ENCODE results near the gene CAPZA1. TPM values are rescaled to one million over a fixed set of nuclear protein-coding genes. Genes with fewer than 3 reads are reported as not detected.

CAPZA1 gene
- total RNA-seq, 1 experiment from 2014 or later = 97.5 TPM

GRCh38 chr1:112603541-112603940, 16.1 kb upstream of the CAPZA1 start:
- no peak overlapping the region for H3K4me3 Mint-ChIP-seq
- no peaks in the 10 kb centered on the region for H3K4me1 Mint-ChIP-seq
- H3K27ac Mint-ChIP-seq = no peak overlapping the region
- DNase-seq (ENCODE audit: low spot score) (no peak), ATAC-seq (no peak)
- no peaks in the 10 kb centered on the region for H3K27me3 Mint-ChIP-seq (ENCODE audit: low read depth)
- H3K9me3 Mint-ChIP-seq = no peaks in the 10 kb centered on the region
- TF ChIP-seq GTF2I (CRISPR knock-in tag; conservative IDR thresholded peaks at IDR 0.05) (no peak), NR3C1 (CRISPR knock-in tag; conservative IDR thresholded peaks at IDR 0.05; ENCODE audit: low read depth) (no peak), ZSCAN18 (CRISPR knock-in tag; IDR thresholded peaks at IDR 0.05) (no peak), ZNF423 (CRISPR knock-in tag; IDR thresholded peaks at IDR 0.05) (no peak), KAT7 (CRISPR knock-in tag; IDR thresholded peaks at IDR 0.05; ENCODE audit: borderline replicate concordance) (no peak), ZNF138 (CRISPR knock-in tag; conservative IDR thresholded peaks at IDR 0.05) (no peak), TEAD4 (CRISPR knock-in tag; IDR thresholded peaks at IDR 0.05) (no peak), ZMAT4 (CRISPR knock-in tag; IDR thresholded peaks at IDR 0.05) (no peak), MYBL2 (CRISPR knock-in tag; IDR thresholded peaks at IDR 0.05) (no peak), ZBTB21 (CRISPR knock-in tag; IDR thresholded peaks at IDR 0.05; ENCODE audit: borderline replicate concordance) (no peak), GRHL2 (CRISPR knock-in tag; IDR thresholded peaks at IDR 0.05; ENCODE audit: insufficient replicate concordance, severe bottlenecking) (no peak), NR2C2 (CRISPR knock-in tag; IDR thresholded peaks at IDR 0.05) (no peak), ETV6 (CRISPR knock-in tag; IDR thresholded peaks at IDR 0.05) (no peak), CBFB (CRISPR knock-in tag; IDR thresholded peaks at IDR 0.05; ENCODE audit: low read depth) (no peak), RORB (CRISPR knock-in tag; IDR thresholded peaks at IDR 0.05) (no peak)
- TF ChIP-seq, protein P1, sequence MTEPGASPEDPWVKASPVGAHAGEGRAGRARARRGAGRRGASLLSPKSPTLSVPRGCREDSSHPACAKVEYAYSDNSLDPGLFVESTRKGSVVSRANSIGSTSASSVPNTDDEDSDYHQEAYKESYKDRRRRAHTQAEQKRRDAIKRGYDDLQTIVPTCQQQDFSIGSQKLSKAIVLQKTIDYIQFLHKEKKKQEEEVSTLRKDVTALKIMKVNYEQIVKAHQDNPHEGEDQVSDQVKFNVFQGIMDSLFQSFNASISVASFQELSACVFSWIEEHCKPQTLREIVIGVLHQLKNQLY (CRISPR knock-in tag; IDR thresholded peaks at IDR 0.05) = no peak
- TF ChIP-seq, protein P2, sequence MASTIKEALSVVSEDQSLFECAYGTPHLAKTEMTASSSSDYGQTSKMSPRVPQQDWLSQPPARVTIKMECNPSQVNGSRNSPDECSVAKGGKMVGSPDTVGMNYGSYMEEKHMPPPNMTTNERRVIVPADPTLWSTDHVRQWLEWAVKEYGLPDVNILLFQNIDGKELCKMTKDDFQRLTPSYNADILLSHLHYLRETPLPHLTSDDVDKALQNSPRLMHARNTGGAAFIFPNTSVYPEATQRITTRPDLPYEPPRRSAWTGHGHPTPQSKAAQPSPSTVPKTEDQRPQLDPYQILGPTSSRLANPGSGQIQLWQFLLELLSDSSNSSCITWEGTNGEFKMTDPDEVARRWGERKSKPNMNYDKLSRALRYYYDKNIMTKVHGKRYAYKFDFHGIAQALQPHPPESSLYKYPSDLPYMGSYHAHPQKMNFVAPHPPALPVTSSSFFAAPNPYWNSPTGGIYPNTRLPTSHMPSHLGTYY (CRISPR knock-in tag; IDR thresholded peaks at IDR 0.05) = no peak
- peaks cover 37% of the 10 kb centered on the region for H3K36me3 Mint-ChIP-seq
- CTCF ChIA-PET = no interaction called here
- POLR2A ChIA-PET = no interaction called here

DNA sequence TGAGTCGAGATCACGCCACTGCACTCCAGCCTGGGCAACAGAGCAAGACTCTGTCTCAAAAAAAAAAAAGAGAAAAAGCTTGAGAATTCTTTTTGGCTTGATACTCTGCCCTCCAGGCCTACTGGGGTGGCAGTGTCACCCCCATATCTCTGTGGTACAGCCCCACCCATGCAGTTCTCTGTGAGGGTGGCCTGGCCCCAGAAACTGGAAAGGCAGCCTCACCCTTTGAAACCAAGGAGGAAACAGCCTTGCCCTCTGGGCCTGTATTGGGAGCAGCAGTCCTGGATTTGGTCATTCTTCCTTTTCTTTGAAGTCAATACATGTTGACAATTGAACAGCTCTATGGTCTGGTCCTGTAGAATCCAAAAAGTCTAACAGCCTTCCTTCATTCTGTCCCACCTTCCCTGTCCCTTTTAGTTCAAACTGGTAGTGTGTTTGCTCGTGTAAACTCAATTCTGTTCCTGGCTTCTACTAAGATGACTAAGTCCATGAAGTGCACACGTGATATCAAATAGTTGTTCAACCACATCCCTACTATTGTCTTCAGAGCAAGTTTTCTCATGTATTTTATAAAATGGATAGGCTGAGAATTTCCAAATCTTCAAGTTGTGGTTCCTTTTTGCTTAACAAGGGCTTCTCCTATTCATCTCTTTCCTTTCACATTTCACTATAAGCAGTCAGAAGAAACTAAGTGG, 13.9 kb upstream of the CAPZA1 start:
- DNase-seq (ENCODE audit: low spot score) (no peak), ATAC-seq (no peak)
- H3K9me3 Mint-ChIP-seq = no peaks in the 10 kb centered on the region
- POLR2A ChIA-PET = no interaction called here
- H3K4me1 Mint-ChIP-seq = no peaks in the 10 kb centered on the region
- no peaks in the 10 kb centered on the region for H3K27me3 Mint-ChIP-seq (ENCODE audit: low read depth)
- no peak overlapping the region for H3K27ac Mint-ChIP-seq
- no peak for TF ChIP-seq PRRX2 (CRISPR knock-in tag; IDR thresholded peaks at IDR 0.05)
- TF ChIP-seq ZMAT4 (CRISPR knock-in tag; IDR thresholded peaks at IDR 0.05) = no peak
- TF ChIP-seq TEAD1 (CRISPR knock-in tag; IDR thresholded peaks at IDR 0.05) = no peak
- peaks cover 49% of the 10 kb centered on the region for H3K36me3 Mint-ChIP-seq
- CTCF ChIA-PET = no interaction called here
- H3K4me3 Mint-ChIP-seq = no peak overlapping the region

DNA sequence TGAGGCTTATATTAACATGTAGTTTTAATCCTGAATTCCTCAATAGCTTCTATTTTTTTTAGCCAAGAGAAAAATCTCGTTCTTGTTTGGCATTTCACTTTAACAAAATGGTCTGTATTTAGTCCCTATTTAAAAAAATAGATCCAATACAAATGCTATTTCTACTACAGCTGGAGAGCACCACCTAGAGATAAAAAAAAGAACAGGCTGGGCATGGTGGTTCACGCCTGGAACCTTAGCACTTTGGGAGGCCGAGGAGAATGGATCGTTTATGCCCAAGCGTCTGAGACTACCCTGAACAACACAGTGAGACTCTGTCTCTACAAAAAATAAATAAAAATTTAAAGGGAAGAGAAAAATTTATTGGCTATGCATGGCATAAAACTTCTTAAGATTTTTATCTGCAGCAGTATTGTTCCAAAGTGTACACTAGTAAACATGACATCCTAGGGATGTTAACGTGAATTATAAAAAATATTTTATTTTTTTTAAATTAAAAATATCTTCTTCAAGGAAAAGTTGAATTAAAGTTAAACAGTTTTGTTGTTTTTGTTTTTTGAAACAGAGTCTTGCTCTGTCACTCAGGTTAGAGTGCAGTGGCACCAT, 5.1 kb upstream of the CAPZA1 start:
- CTCF ChIA-PET = no interaction called here
- Mint-ChIP-seq H3K4me3 (no peak overlapping the region), H3K36me3 (peaks cover 38% of the 10 kb centered on the region), H3K4me1 (peaks cover 7% of the 10 kb centered on the region), H3K27ac (no peak overlapping the region), H3K9me3 (no peaks in the 10 kb centered on the region), H3K27me3 (ENCODE audit: low read depth) (no peaks in the 10 kb centered on the region)
- ATAC-seq (peak; percentile 23; the same call in 1 of the 2 replicates), DNase-seq (ENCODE audit: low spot score) (no peak)
- POLR2A ChIA-PET = no interaction called here
- TF ChIP-seq ELF4 (CRISPR knock-in tag; IDR thresholded peaks at IDR 0.05; ENCODE audit: low read depth) = no peak
- TF ChIP-seq NR3C1 (CRISPR knock-in tag; conservative IDR thresholded peaks at IDR 0.05; ENCODE audit: low read depth) = no peak
- no peak for TF ChIP-seq ZNF416 (CRISPR knock-in tag; IDR thresholded peaks at IDR 0.05)
- no peak for TF ChIP-seq ZBTB43 (CRISPR knock-in tag; IDR thresholded peaks at IDR 0.05)
- no peak for TF ChIP-seq TEAD4 (CRISPR knock-in tag; IDR thresholded peaks at IDR 0.05)
- TF ChIP-seq, protein P3, sequence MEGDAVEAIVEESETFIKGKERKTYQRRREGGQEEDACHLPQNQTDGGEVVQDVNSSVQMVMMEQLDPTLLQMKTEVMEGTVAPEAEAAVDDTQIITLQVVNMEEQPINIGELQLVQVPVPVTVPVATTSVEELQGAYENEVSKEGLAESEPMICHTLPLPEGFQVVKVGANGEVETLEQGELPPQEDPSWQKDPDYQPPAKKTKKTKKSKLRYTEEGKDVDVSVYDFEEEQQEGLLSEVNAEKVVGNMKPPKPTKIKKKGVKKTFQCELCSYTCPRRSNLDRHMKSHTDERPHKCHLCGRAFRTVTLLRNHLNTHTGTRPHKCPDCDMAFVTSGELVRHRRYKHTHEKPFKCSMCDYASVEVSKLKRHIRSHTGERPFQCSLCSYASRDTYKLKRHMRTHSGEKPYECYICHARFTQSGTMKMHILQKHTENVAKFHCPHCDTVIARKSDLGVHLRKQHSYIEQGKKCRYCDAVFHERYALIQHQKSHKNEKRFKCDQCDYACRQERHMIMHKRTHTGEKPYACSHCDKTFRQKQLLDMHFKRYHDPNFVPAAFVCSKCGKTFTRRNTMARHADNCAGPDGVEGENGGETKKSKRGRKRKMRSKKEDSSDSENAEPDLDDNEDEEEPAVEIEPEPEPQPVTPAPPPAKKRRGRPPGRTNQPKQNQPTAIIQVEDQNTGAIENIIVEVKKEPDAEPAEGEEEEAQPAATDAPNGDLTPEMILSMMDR (IDR thresholded peaks at IDR 0.05) = no peak
- TF ChIP-seq NR1H2 (CRISPR knock-in tag; IDR thresholded peaks at IDR 0.05) = no peak
